Metanephros (tissue), 1 donor: ENCODE results near the gene CRYGC. TPM values are rescaled to one million over a fixed set of nuclear protein-coding genes. Genes with fewer than 3 reads are reported as not detected.

Experiments used
- total RNA-seq: library from RNA; depleted of rRNA; stranded (reverse); fragments of >200 nt; gene quantifications from one replicate; pipeline ENCODE4 v1.2.3, GENCODE V29; 2014

Gene CRYGC, protein sequence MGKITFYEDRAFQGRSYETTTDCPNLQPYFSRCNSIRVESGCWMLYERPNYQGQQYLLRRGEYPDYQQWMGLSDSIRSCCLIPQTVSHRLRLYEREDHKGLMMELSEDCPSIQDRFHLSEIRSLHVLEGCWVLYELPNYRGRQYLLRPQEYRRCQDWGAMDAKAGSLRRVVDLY
- not detected for total RNA-seq

DNA sequence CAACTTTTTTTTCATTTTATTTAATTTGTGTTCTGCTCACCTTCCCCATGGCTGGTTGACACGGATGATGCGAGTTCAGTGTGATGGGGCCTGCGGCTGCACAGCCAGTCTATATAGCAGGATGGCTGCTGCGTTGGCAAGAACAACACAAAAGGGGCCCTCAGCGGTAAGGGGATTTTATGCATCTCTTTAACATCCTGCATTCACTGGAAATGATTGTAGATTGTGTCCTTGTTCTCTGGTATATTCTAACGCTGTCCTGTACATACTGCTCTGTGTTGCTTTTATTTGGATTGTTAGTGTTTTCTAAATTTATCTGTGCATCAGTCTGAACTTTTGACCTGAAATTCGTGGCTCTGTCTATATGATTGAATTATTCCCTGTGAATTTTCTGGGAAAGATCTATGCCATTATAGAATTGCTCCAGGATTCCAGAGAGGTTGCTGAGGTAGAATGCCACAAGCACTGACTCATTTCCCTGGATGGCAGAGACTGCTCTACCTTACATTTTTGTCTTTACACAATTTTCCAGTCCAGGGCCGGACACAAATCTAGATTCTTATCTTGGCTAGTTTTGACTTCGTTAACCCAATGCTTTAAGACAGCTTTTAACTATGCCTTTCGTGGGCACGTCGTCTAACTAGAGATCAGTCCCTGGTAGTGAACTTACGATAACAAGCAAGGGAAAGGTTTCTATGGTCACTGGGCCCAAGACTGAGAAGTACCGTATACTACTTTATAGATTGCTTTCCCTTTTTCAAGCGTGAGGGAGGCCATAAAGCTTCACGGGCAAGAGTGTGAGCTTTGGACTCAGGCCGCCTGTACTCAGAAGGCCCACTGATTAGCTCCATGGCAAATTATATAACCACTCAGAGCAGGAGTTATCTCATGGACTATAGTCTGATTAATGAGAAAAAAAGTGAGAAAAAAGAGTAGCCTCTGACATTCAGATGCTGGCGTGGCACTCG lies at the start of gene CRYGC:
TSS of gene CRYGC (minus strand) at position 85 of the 968 bp plus-strand sequence. CDS start at position 49, 36 bp downstream.

DNA sequence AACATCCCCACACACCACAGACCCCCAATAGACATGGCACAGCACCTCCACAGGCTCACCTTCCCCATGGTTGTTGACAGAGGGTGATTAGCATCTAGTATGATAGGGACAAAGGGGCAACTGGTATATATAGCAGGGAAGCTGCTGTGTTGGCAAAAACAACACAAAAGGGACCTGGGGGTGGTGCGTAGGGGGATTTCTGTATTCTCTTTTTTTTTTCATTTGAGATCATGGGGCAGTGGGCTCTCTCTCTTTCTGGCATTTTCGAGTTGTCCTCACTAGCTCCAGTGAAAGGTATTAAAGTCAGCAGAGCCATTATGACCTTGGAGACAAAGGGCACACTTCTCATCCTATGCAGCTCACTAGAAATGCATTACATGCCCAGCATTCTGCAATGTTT lies 33.9 kb upstream of the CRYGC start, which contains the start of gene CRYGA:
TSS of gene CRYGA (minus strand) at position 101 of the 400 bp plus-strand sequence. CDS start at position 68, 33 bp downstream.

DNA sequence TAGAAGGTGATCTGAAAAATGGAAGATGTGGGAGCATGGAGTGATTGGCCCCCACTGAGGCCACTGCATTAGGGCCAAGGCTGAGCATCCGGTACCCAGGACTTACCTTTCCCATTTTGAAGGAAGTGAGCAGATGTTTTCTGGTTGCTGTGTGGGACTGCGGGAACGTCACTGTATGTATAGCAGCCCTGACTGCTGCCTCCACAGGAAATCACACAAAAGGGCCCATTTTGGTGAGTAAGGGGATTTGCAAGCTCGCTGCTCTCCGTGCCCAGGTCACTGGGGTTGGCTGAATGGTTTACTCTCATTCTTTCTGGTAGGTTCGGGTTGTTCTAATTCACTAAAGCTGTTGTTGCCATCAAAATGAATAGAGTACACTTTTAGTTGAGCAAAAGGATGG lies 16.4 kb upstream of the CRYGC start, which contains the start of gene CRYGB:
TSS of gene CRYGB (minus strand) at position 153 of the 400 bp plus-strand sequence. CDS start at position 115, 38 bp downstream.

DNA sequence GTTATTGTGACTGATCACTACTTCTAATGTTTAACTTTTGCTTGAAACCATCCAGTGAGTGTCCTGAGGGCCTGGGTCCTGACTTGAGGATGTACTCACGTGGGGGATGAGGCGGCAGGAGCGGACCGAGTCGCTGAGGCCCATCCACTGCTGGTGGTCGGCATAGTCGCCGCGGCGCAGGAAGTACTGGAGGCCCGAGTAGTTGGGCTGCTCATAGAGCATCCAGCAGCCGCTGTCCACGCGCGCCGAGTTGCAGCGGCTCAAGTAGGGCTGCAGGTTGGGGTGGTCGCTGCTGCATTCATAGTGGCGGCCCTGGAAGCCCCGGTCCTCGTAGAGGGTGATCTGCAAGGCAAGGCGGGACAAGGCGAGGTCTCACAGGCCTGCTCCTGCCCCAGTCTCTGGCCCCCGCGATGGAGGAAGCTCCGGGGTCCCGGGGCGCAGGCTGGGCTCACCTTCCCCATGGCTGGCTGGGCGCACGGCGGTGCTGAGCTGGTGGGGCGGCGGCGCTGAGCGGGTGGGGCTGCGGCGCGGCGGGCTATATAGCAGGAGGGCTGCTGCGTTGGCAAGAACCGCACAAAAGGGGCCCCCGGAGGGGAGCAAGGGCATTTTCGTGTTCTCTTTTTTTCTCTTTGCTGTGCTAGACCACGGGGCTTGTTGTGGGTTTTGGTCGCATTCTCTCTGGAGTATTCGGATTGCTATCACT lies 5.5 kb downstream of the CRYGC start, which contains the start of gene CRYGD:
TSS of gene CRYGD (minus strand) at position 512 of the 703 bp plus-strand sequence. CDS start at position 461, 51 bp downstream.

Other genes with a start within 250 kb of the CRYGC start
- gene PLEKHM3, start 104.3 kb downstream of the CRYGC start, total RNA-seq: 26.7 TPM
- not detected for gene CRYGD, start 5.3 kb downstream of the CRYGC start, total RNA-seq
- gene CRYGB, start 16.3 kb upstream of the CRYGC start, total RNA-seq: not detected
- gene CRYGA, start 33.8 kb upstream of the CRYGC start, total RNA-seq: not detected
- not detected for gene C2orf80, start 60.2 kb upstream of the CRYGC start, total RNA-seq
- gene IDH1, start 125.2 kb upstream of the CRYGC start, total RNA-seq: 53.2 TPM
- 40.1 TPM for gene PIKFYVE, start 136.4 kb upstream of the CRYGC start, total RNA-seq